Peyer's patch (tissue), 4 donors: ENCODE data around the gene ATP6V0A4. TPM values are rescaled to one million over a fixed set of nuclear protein-coding genes. Genes with fewer than 3 reads are reported as not detected.

Source experiments
- DNase-seq, 3 donors: peaks; one replicate each; pipeline ENCODE4 v3.0.0-alpha.2; 2017 to 2019
- H3K27ac ChIP-seq, 4 donors: fragments of 200-600 bp; sonication (generic); one replicate each; pipeline ENCODE4 v1.5.1; 2016 to 2019
- H3K27me3 ChIP-seq, 2 donors: fragments of 200-600 bp; sonication (generic); one replicate each; pipeline ENCODE4 v1.5.1; 2019
- H3K36me3 ChIP-seq, 3 donors: fragments of 200-600 bp; sonication (generic); one replicate each; pipeline ENCODE4 v1.5.1; 2016 to 2019
- H3K4me1 ChIP-seq, 4 donors: fragments of 200-600 bp; sonication (generic); one replicate each; pipeline ENCODE4 v1.5.1; 2016 to 2019
- H3K4me3 ChIP-seq, 4 donors: fragments of 200-600 bp; sonication (generic); 1 replicate in 3 of 4; 2 replicates in 1 of 4; pipeline ENCODE4 v1.5.1; 2016 to 2019; ENCODE audit warnings: mild to moderate bottlenecking in 1 of 4
- H3K9me3 ChIP-seq, 4 donors: fragments of 200-600 bp; sonication (generic); one replicate each; pipeline ENCODE4 v1.5.1; 2016 to 2019; ENCODE audit warnings: mild to moderate bottlenecking in 1 of 4
- CTCF ChIP-seq, 6 experiments: fragments of 450-650 bp in 4 of 6; fragments of 200-600 bp in 2 of 6; sonication (generic) in 1 of 6; IDR thresholded peaks; one replicate each; pipeline ENCODE4 v1.5.1; 2017 to 2019; ENCODE audit warnings: antibody characterized with exemption in 6 of 6, mild to moderate bottlenecking in 3 of 6, moderate library complexity in 1 of 6
- POLR2A ChIP-seq, 2 donors: fragments of 450-650 bp; IDR thresholded peaks; one replicate each; pipeline ENCODE4 v1.5.1; 2017; ENCODE audit warnings: antibody characterized with exemption in 2 of 2, mild to moderate bottlenecking in 2 of 2, moderate library complexity in 2 of 2
- total RNA-seq, 4 donors: library from RNA; depleted of rRNA; stranded (reverse); fragments of >200 nt; gene quantifications; one replicate each; pipeline ENCODE4 v1.1.0, GENCODE V29; 2016

The ATP6V0A4 gene
- total RNA-seq = under 1 TPM in 1 of 4 donors, not detected in 3; 0.66 TPM

- peak within 1 kb of the TSS in 1 of 4 donors; percentile 77 for H3K27ac ChIP-seq
- no peaks in the 10 kb centered on the region for H3K9me3 ChIP-seq
- DNase-seq = no peak
- H3K36me3 ChIP-seq = no peaks in the 10 kb centered on the region
- H3K4me1 ChIP-seq = peaks cover 0 to 3% (median 0%) of the 10 kb centered on the region in 4 donors
- H3K4me3 ChIP-seq = no peak within 1 kb of the TSS
- H3K27me3 ChIP-seq = no peaks in the 10 kb centered on the region
- TF ChIP-seq POLR2A (IDR thresholded peaks at IDR 0.05) (no peak), CTCF (IDR thresholded peaks at IDR 0.05) (no peak)
Observed at GRCh38 chr7:138797715-138798320, at the start of gene ATP6V0A4, which contains the start of gene TMEM213. Gene ATP6V0A4, minus strand, starts transcription at chr7:138798196. Its CDS starts 26,949 bp downstream, at chr7:138771247. Gene TMEM213, plus strand, starts transcription at chr7:138797994. Its CDS starts 111 bp downstream, at chr7:138798105.

DNA sequence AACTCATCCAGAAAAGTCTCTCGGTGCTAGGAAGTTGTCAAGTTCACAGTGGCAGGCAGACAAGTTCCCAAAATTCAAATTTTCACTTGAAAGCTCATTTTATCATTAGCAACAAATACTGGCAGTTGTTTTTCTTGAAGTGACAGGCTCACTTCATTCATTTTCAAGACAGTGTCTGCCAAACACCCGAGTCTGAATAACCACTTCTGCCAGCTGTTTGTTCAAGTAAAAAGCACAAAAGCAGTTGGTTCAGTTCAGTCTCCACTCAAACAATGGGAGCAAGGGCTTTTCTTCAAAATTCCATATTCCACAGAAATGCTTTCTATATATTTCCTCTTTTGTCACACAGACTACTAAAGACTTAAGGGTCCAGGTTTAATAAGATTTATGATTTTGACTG lies 47.7 kb upstream of the ATP6V0A4 start:
- Histone ChIP-seq H3K27me3 (no peaks in the 10 kb centered on the region), H3K4me1 (no peaks in the 10 kb centered on the region), H3K27ac (no peak overlapping the region), H3K36me3 (no peaks in the 10 kb centered on the region), H3K9me3 (no peaks in the 10 kb centered on the region), H3K4me3 (no peak overlapping the region)
- TF ChIP-seq POLR2A (IDR thresholded peaks at IDR 0.05) (no peak), CTCF (IDR thresholded peaks at IDR 0.05) (no peak)
- DNase-seq = no peak

DNA sequence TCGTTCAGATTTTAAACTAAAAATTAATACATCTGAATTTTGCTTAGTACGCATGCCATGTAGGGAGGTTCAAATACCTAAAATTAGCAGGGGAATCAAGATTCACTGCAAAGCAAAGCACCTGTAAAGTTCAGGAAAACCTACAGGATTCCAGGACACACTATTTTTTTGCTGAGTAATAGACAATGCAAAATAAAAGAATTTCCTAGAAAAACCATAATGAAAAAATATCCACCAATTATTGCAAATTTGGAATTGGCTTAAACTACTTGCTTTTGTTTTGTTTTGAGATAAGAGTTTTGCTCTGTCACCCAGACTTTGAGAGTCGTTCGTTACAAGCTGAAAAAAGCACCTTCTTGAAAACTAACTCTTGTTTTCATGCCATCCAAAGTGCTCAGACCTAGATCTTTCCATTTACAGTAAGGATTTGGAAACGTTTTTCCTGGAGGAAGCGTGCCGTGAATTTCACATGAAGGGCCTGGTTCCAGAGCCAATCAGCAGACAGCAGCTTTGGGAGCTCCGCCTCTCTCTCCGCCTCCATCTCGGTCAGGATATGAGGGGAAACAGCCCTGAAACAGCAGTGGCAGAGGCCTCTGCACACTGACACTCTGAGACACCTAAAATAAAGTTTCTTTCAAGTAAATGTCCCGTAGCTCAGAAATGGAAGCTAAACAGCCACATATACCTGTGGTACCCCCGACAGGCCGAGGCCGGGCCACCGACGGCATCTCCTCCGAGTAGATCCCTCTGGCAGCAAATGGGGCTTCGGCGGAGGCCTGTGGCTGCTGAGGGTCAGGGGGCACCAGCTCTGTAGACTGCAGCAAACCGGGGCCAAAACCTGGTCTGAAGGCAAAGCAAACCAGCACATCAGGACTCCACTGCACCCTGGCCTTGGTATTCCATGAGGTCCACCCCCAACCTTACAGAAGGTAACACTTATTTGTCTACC lies 45.9 kb upstream of the ATP6V0A4 start:
- Histone ChIP-seq H3K27me3 (no peaks in the 10 kb centered on the region), H3K9me3 (no peaks in the 10 kb centered on the region), H3K27ac (no peak overlapping the region), H3K4me3 (no peak overlapping the region), H3K4me1 (no peaks in the 10 kb centered on the region), H3K36me3 (no peaks in the 10 kb centered on the region)
- TF ChIP-seq POLR2A (IDR thresholded peaks at IDR 0.05) (no peak), CTCF (IDR thresholded peaks at IDR 0.05) (no peak)
- no peak for DNase-seq

DNA sequence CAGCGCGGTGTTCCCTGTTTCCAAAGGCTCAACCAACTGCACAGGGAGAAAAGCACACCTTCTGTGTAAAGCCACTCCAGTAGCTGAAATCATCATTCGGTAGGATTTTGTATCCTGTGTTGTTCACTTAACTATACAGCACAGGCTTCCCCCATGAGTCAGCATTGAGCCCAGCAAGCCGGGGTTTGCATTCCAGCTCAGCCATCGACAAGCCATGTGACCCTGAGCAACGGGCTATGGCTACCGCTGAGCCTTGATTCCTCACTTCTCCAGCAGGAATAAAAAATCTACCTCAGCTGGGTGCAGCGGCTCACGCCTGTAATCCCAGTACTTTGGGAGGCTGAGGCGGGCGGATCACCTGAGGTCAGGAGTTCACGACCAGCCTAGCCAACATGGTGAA lies 44.1 kb upstream of the ATP6V0A4 start:
- TF ChIP-seq CTCF (IDR thresholded peaks at IDR 0.05) = no peak
- TF ChIP-seq POLR2A (IDR thresholded peaks at IDR 0.05) = no peak
- Histone ChIP-seq H3K27ac (no peak overlapping the region), H3K4me3 (no peak overlapping the region), H3K9me3 (no peaks in the 10 kb centered on the region), H3K36me3 (no peaks in the 10 kb centered on the region), H3K27me3 (no peaks in the 10 kb centered on the region), H3K4me1 (no peaks in the 10 kb centered on the region)
- DNase-seq = no peak

GRCh38 chr7:138838166-138838565 lies 40.2 kb upstream of the ATP6V0A4 start:
- TF ChIP-seq CTCF (IDR thresholded peaks at IDR 0.05) = no peak
- TF ChIP-seq POLR2A (IDR thresholded peaks at IDR 0.05) = no peak
- no peaks in the 10 kb centered on the region for H3K36me3 ChIP-seq
- no peak overlapping the region for H3K4me3 ChIP-seq
- no peaks in the 10 kb centered on the region for H3K27me3 ChIP-seq
- H3K9me3 ChIP-seq = no peaks in the 10 kb centered on the region
- H3K4me1 ChIP-seq = no peaks in the 10 kb centered on the region
- no peak overlapping the region for H3K27ac ChIP-seq
- no peak for DNase-seq
